GM13976 (cell line): Measurements from ENCODE around the gene PXDN.

Experiments
- DNase-seq: peaks from one replicate; pipeline ENCODE4 v3.0.0; 2012; ENCODE audit warnings: low spot score
- CTCF ChIP-seq: IDR thresholded peaks from 2 replicates; pipeline ENCODE4 v1.5.1; 2012; ENCODE audit warnings: borderline replicate concordance, mild to moderate bottlenecking; ENCODE audit not compliant: insufficient read depth; ENCODE audit errors: extremely low read depth, missing control alignments, control extremely low read depth
- in situ Hi-C: fragments of 300-500 bp; cut with MboI; formaldehyde crosslinking; loops from one replicate; pipeline ENCODE4 v1.12.0; 2022; ENCODE audit warnings: low sequenced_read_pairs, mixed read lengths, inconsistent platforms; ENCODE audit not compliant: unreplicated experiment

PXDN gene

GRCh38 chr2:1586923-1587840, 157.1 kb downstream of the PXDN start:
- TF ChIP-seq CTCF = no peak
- in situ Hi-C loops = no loop called here
- DNase-seq = no peak

- no peak for DNase-seq
- no peak for TF ChIP-seq CTCF
- in situ Hi-C loops = no loop called here
Measured at GRCh38 chr2:1586251-1586922, 157.9 kb downstream of the PXDN start.

- in situ Hi-C loops = no loop called here
- TF ChIP-seq CTCF = no peak
- no peak for DNase-seq
Measured at GRCh38 chr2:1585635-1586034, 158.7 kb downstream of the PXDN start.

- no peak for TF ChIP-seq CTCF
- DNase-seq = no peak
- in situ Hi-C loops = no loop called here
Measured at GRCh38 chr2:1584691-1585485, 159.4 kb downstream of the PXDN start.

- in situ Hi-C loops = no loop called here
- TF ChIP-seq CTCF = no peak
- DNase-seq = no peak
Measured at GRCh38 chr2:1584051-1584531, 160.2 kb downstream of the PXDN start.

- no peak for TF ChIP-seq CTCF
- DNase-seq = no peak
- in situ Hi-C loops = no loop called here
Measured at GRCh38 chr2:1582891-1583341, 161.4 kb downstream of the PXDN start.
